OCI-LY3 (cell line): ENCODE results near the gene STX16.

Source experiments
- EZH2phosphoT487 ChIP-seq: fragments of 200-600 bp; shearing (Covaris generic); IDR thresholded peaks from 2 replicates; pipeline ENCODE4 v1.6.1; 2018; ENCODE audit warnings: antibody characterized with exemption, mixed run types, low read depth
- TF ChIP-seq, protein P1 (sequence below): fragments of 200-600, 300-600 bp; sonication (generic); IDR thresholded peaks from 2 replicates; pipeline ENCODE4 v1.5.1; 2014; ENCODE audit warnings: antibody characterized with exemption, low read length, low read depth

DNA sequence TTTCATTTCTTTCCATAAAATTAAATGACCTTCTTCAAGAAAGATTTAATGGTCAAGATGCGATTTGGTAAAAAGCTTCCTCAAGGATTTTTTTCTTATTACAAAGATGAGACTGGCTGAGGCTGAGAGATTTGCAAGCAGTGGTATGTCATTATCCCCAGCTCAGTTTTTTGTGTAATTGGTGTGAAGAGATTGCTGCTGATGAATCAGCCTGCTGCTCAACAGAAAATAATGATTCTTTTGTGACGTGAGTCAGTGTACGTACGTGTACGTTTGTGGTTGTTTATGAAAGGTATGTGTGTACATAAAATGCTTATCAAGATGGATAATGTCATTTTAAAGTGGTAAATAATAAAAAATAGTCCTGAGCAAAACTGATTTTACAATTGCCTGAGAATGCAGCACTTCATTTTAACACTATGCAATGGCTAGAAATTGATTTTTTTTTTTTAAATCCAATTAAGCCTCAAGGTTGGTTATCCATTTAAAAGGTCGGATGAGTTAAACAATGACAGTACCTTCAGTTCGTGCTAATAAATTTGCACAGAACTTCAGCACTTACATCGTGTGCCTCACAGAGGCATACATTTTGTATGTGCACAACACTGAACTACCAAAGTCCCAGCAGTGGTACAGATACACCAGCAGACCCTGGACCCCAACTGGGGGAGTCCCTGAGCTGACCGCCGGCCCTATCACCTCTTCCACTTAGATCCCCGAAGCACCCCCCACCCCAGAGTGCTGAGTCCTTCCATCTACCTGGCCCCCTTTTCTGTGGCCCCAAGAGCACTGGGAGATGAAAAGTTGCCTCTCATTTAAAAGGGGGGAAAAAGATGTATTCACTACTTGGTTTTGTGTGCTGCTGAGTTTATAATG is 31.8 kb downstream of the STX16 start:
- TF ChIP-seq, protein P1, sequence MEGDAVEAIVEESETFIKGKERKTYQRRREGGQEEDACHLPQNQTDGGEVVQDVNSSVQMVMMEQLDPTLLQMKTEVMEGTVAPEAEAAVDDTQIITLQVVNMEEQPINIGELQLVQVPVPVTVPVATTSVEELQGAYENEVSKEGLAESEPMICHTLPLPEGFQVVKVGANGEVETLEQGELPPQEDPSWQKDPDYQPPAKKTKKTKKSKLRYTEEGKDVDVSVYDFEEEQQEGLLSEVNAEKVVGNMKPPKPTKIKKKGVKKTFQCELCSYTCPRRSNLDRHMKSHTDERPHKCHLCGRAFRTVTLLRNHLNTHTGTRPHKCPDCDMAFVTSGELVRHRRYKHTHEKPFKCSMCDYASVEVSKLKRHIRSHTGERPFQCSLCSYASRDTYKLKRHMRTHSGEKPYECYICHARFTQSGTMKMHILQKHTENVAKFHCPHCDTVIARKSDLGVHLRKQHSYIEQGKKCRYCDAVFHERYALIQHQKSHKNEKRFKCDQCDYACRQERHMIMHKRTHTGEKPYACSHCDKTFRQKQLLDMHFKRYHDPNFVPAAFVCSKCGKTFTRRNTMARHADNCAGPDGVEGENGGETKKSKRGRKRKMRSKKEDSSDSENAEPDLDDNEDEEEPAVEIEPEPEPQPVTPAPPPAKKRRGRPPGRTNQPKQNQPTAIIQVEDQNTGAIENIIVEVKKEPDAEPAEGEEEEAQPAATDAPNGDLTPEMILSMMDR: no peak
- no peak for TF ChIP-seq EZH2phosphoT487
